Sigmoid colon (tissue), 4 donors: ENCODE measurements around the gene CEP68.

Experiments used
- CTCF ChIP-seq, 4 experiments: fragments of 450-650 bp in 3 of 4; fragments of 200-600 bp in 1 of 4; IDR thresholded peaks; one replicate each; pipeline ENCODE4 v1.5.1; 2016 to 2019; ENCODE audit warnings: antibody characterized with exemption in 4 of 4, mild to moderate bottlenecking in 3 of 4, moderate library complexity in 2 of 4
- EP300 ChIP-seq, 4 donors: sonication (generic); formaldehyde crosslinking; IDR thresholded peaks; one replicate each; pipeline ENCODE4 v1.6.1; 2017; ENCODE audit warnings: antibody characterized with exemption in 4 of 4
- POLR2A ChIP-seq, 2 donors: fragments of 450-650 bp; IDR thresholded peaks; one replicate each; pipeline ENCODE4 v1.6.1; 2016; ENCODE audit warnings: antibody characterized with exemption in 2 of 2, mild to moderate bottlenecking in 2 of 2, moderate library complexity in 2 of 2
- POLR2AphosphoS5 ChIP-seq, 4 donors: sonication (generic); formaldehyde crosslinking; IDR thresholded peaks; one replicate each; pipeline ENCODE4 v1.6.1; 2017; ENCODE audit warnings: antibody characterized with exemption in 4 of 4

GRCh38 chr2:65031341-65032018 is 24.7 kb upstream of the CEP68 start:
- TF ChIP-seq CTCF (IDR thresholded peaks at IDR 0.05) (no peak), POLR2A (IDR thresholded peaks at IDR 0.05) (no peak), EP300 (IDR thresholded peaks at IDR 0.05) (no peak), POLR2AphosphoS5 (IDR thresholded peaks at IDR 0.05) (no peak)
